ENCODE data around the gene OR14A16. TPM values are rescaled to one million over a fixed set of nuclear protein-coding genes. Genes with fewer than 3 reads are reported as not detected.

The OR14A16 gene
- total and polyA plus RNA-seq, 2 of the 4 experiments (the other 2 are of a cell fraction): not detected

DNA sequence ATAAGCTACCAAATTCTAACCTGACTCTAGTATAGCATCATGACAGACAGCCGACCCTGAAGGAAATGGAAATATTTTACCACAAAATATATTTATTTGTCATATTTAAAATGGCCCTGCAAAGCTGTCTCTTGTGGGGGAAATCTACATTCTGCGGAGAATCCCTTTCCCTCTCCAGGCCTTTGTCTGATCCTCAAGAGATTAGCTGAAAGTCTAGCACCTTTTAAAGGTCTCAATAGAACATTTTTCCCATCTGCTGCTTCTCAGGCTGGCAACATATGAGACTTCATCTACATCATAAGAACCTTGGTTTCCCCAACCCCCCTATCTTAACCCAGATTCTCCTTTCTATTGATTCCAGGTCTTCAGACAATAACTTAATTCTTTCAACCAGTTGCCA lies 19.5 kb upstream of the OR14A16 start:
- in situ Hi-C loops (cut with MboI; ENCODE audit: low sequenced_read_pairs) (no loop called here), dilution Hi-C loops (cut with HindIII; ENCODE audit: low sequenced_read_pairs, unreplicated experiment) (no loop called here), intact Hi-C loops (cut with micrococcal nuclease) (no loop called here)
- no peak overlapping the region for H3K9ac ChIP-seq (ENCODE audit: low read depth, low read length)
- H3K4me1 ChIP-seq (ENCODE audit: control insufficient read depth, insufficient read depth, low read length): no peaks in the 10 kb centered on the region
- no peak overlapping the region for H2BK5ac ChIP-seq (ENCODE audit: low read depth, low read length, poor library complexity, severe bottlenecking)
- H2BK120ac ChIP-seq (ENCODE audit: low read depth, low read length): no peak overlapping the region
- H4K91ac ChIP-seq (ENCODE audit: insufficient read depth, low read depth, low read length): no peak overlapping the region
- BruUV-seq (replicated peaks): no TSS peak
- H3K9me1 ChIP-seq (ENCODE audit: insufficient read depth, low read length): no peaks in the 10 kb centered on the region
- H3K56ac ChIP-seq (ENCODE audit: extremely low read depth, insufficient read depth, low read length): no peak overlapping the region
- no peak overlapping the region for H2AK5ac ChIP-seq (ENCODE audit: low read depth, low read length)
- 100% methylated on average over 1 of the region's 2 CpGs; no CpG with 5 or more reads in 1 of the 2 experiments for WGBS, 2 experiments (ENCODE audit: extremely low coverage in 2 of 2, insufficient read length in 1 of 2)
- no peak overlapping the region for H3K23ac ChIP-seq (ENCODE audit: low read depth, low read length)
- no peak overlapping the region for H4K5ac ChIP-seq (ENCODE audit: low read depth, low read length)
- no peak for DNase-seq
- H2BK20ac ChIP-seq (ENCODE audit: low read depth, low read length): no peak overlapping the region
- H3K18ac ChIP-seq (ENCODE audit: low read depth, low read length): no peak overlapping the region
- no peaks in the 10 kb centered on the region for H3K27me3 ChIP-seq (ENCODE audit: control insufficient read depth, insufficient read depth, low read length)
- H3K14ac ChIP-seq (replicated peaks; ENCODE audit: low read depth, low read length): no peak overlapping the region
- no peak overlapping the region for H3K4me3 ChIP-seq (ENCODE audit: insufficient read depth, low read depth, low read length)
- no peaks in the 10 kb centered on the region for H3K36me3 ChIP-seq (ENCODE audit: control insufficient read depth, insufficient read depth, low read length)
- no peak overlapping the region for H2AK9ac ChIP-seq (replicated peaks; ENCODE audit: low read depth, low read length, poor library complexity)
- ChIA-PET CTCF (no interaction called here), POLR2A (ENCODE audit: unreplicated experiment) (no interaction called here)
- no peak overlapping the region for H4K8ac ChIP-seq (ENCODE audit: low read depth in 2 of 2, low read length in 2 of 2)
- ATAC-seq (ENCODE audit: low read depth): no peak
- H2BK15ac ChIP-seq (ENCODE audit: low read depth, low read length): no peak overlapping the region
- H3K9me3 ChIP-seq (ENCODE audit: control insufficient read depth, insufficient read depth, low read length): peaks cover 21% of the 10 kb centered on the region; the same call in 1 of the 2 replicates
- no peaks in the 10 kb centered on the region for H4K20me1 ChIP-seq (ENCODE audit: insufficient read depth, low read length)
- H3K4ac ChIP-seq (ENCODE audit: low read depth, low read length): no peak overlapping the region
- H2AFZ ChIP-seq (replicated peaks; ENCODE audit: low read length, poor library complexity): no peak overlapping the region
- TF ChIP-seq RAD21 (IDR thresholded peaks at IDR 0.05; ENCODE audit: low read length) (no peak), RFX5 (IDR thresholded peaks at IDR 0.05; ENCODE audit: low read depth, low read length) (no peak), FOS (IDR thresholded peaks at IDR 0.05; ENCODE audit: low read depth, low read length) (no peak), BHLHE40 (IDR thresholded peaks at IDR 0.05; ENCODE audit: low read depth, low read length) (no peak), MAFK (IDR thresholded peaks at IDR 0.05; ENCODE audit: low read depth, low read length) (no peak), CHD1 (IDR thresholded peaks at IDR 0.05; ENCODE audit: low read depth, low read length) (no peak), RCOR1 (IDR thresholded peaks at IDR 0.05; ENCODE audit: insufficient replicate concordance, low read length) (no peak), SMC3 (IDR thresholded peaks at IDR 0.05; ENCODE audit: low read depth, low read length) (no peak), NFE2L2 (IDR thresholded peaks at IDR 0.05; ENCODE audit: low read depth, low read length) (no peak), MAZ (IDR thresholded peaks at IDR 0.05; ENCODE audit: borderline replicate concordance, low read depth, low read length) (no peak), MXI1 (IDR thresholded peaks at IDR 0.05; ENCODE audit: borderline replicate concordance, low read depth, low read length) (no peak), USF2 (IDR thresholded peaks at IDR 0.05; ENCODE audit: low read depth, low read length) (no peak), CEBPB (IDR thresholded peaks at IDR 0.05; ENCODE audit: low read depth, low read length) (no peak), POLR2A (IDR thresholded peaks at IDR 0.05; ENCODE audit: low read depth, low read length) (no peak)
- TF ChIP-seq, protein P1, sequence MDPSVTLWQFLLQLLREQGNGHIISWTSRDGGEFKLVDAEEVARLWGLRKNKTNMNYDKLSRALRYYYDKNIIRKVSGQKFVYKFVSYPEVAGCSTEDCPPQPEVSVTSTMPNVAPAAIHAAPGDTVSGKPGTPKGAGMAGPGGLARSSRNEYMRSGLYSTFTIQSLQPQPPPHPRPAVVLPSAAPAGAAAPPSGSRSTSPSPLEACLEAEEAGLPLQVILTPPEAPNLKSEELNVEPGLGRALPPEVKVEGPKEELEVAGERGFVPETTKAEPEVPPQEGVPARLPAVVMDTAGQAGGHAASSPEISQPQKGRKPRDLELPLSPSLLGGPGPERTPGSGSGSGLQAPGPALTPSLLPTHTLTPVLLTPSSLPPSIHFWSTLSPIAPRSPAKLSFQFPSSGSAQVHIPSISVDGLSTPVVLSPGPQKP (IDR thresholded peaks at IDR 0.05; ENCODE audit: borderline replicate concordance, low read depth, low read length): no peak
- TF ChIP-seq, protein P2, sequence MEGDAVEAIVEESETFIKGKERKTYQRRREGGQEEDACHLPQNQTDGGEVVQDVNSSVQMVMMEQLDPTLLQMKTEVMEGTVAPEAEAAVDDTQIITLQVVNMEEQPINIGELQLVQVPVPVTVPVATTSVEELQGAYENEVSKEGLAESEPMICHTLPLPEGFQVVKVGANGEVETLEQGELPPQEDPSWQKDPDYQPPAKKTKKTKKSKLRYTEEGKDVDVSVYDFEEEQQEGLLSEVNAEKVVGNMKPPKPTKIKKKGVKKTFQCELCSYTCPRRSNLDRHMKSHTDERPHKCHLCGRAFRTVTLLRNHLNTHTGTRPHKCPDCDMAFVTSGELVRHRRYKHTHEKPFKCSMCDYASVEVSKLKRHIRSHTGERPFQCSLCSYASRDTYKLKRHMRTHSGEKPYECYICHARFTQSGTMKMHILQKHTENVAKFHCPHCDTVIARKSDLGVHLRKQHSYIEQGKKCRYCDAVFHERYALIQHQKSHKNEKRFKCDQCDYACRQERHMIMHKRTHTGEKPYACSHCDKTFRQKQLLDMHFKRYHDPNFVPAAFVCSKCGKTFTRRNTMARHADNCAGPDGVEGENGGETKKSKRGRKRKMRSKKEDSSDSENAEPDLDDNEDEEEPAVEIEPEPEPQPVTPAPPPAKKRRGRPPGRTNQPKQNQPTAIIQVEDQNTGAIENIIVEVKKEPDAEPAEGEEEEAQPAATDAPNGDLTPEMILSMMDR (conservative IDR thresholded peaks at IDR 0.05; ENCODE audit: low read depth, low read length): no peak
- no peak overlapping the region for H3K4me2 ChIP-seq (ENCODE audit: low read depth, low read length)
- H3K27ac ChIP-seq (ENCODE audit: insufficient read depth, low read length): no peak overlapping the region
- no peaks in the 10 kb centered on the region for H3K79me1 ChIP-seq (ENCODE audit: low read depth in 1 of 2, low read length in 2 of 2)

Measured in IMR-90 (cell line).